GM23248 (cell line): ENCODE data around the gene DUSP5. TPM values are rescaled to one million over a fixed set of nuclear protein-coding genes. Genes with fewer than 3 reads are reported as not detected.
"Not testable (repeated sequence)": the region's sequence is repeated elsewhere in the genome, so short reads cannot be mapped to it uniquely, and the experiment has no call there.

ENCODE experiments used
- DNase-seq: peaks from one replicate; pipeline ENCODE4 v3.0.0-alpha.2; 2015
- H2AFZ ChIP-seq: fragments of 200-600 bp; sonication (generic); 2 replicates; pipeline ENCODE4 v1.6.1; 2016; ENCODE audit warnings: antibody characterized with exemption
- H3F3A ChIP-seq: fragments of 200-600 bp; sonication (generic); 2 replicates; pipeline ENCODE4 v1.6.1; 2016; ENCODE audit warnings: mild to moderate bottlenecking, antibody characterized with exemption, mixed run types; ENCODE audit not compliant: insufficient read depth
- H3K27ac ChIP-seq: fragments of 200-600 bp; sonication (generic); 2 replicates; pipeline ENCODE4 v1.5.1; 2016; ENCODE audit warnings: mild to moderate bottlenecking
- H3K27me3 ChIP-seq: fragments of 200-600 bp; sonication (generic); replicated peaks from 2 replicates; pipeline ENCODE4 v1.6.1; 2016; ENCODE audit warnings: mild to moderate bottlenecking; ENCODE audit not compliant: insufficient read depth
- H3K36me3 ChIP-seq: fragments of 200-600 bp; sonication (generic); 2 replicates; pipeline ENCODE4 v1.6.1; 2016; ENCODE audit warnings: low read depth, mild to moderate bottlenecking
- H3K4me1 ChIP-seq: fragments of 200-600 bp; sonication (generic); 2 replicates; pipeline ENCODE4 v1.6.1; 2016; ENCODE audit warnings: mild to moderate bottlenecking; ENCODE audit not compliant: insufficient read depth
- H3K4me2 ChIP-seq: fragments of 200-600 bp; sonication (generic); one replicate; pipeline ENCODE4 v1.6.1; 2016; ENCODE audit warnings: mild to moderate bottlenecking; ENCODE audit not compliant: unreplicated experiment
- H3K4me3 ChIP-seq: fragments of 200-600 bp; sonication (generic); 2 replicates; pipeline ENCODE4 v1.5.1; 2016; ENCODE audit warnings: mild to moderate bottlenecking
- H3K79me2 ChIP-seq: fragments of 200-600 bp; sonication (generic); 2 replicates; pipeline ENCODE4 v1.6.1; 2016; ENCODE audit warnings: mild to moderate bottlenecking; ENCODE audit not compliant: insufficient read depth
- H3K9ac ChIP-seq: fragments of 200-600 bp; sonication (generic); 2 replicates; pipeline ENCODE4 v1.6.1; 2016; ENCODE audit warnings: mild to moderate bottlenecking
- H3K9me2 ChIP-seq: fragments of 200-600 bp; sonication (generic); 2 replicates; pipeline ENCODE4 v1.6.1; 2016; ENCODE audit warnings: mixed run types, mild to moderate bottlenecking, moderate library complexity; ENCODE audit not compliant: insufficient read depth
- H3K9me3 ChIP-seq: fragments of 200-600 bp; sonication (generic); one replicate; pipeline ENCODE4 v1.6.1; 2017; ENCODE audit warnings: low read depth
- H4K20me1 ChIP-seq: fragments of 200-600 bp; sonication (generic); 2 replicates; pipeline ENCODE4 v1.6.0; 2016; ENCODE audit not compliant: insufficient read depth
- EZH2 ChIP-seq: fragments of 200-600 bp; sonication (generic); IDR thresholded peaks from 2 replicates; pipeline ENCODE4 v1.6.1; 2018; ENCODE audit warnings: antibody characterized with exemption, mild to moderate bottlenecking; ENCODE audit not compliant: insufficient read depth, poor library complexity, severe bottlenecking
- EZH2phosphoT487 ChIP-seq: fragments of 200-600 bp; sonication (generic); IDR thresholded peaks from 2 replicates; pipeline ENCODE4 v1.6.1; 2018; ENCODE audit warnings: antibody characterized with exemption, moderate library complexity, mild to moderate bottlenecking, low read depth; ENCODE audit not compliant: insufficient read depth
- WGBS, 2 experiments: methylation state at CpG; one replicate each; pipeline ENCODE4 v1.1.6; 2015 to 2017; ENCODE audit warnings: low lambda C conversion rate in 2 of 2, low coverage in 1 of 2; ENCODE audit errors: missing lambda C conversion rate in 2 of 2; 5-methylcytosine and 5-hydroxymethylcytosine counted together
- in situ Hi-C: fragments of 300-500 bp; cut with MboI; formaldehyde crosslinking; loops from 2 replicates; pipeline ENCODE4 v1.15.0; 2020
- polyA plus RNA-seq: library from polyadenylated mRNA; unstranded; fragments of >200 nt; fragmentation: Nextera tagmentation; extraction: Ambion mirVana; gene quantifications from 2 replicates; pipeline ENCODE4 v1.2.1, GENCODE V29; 2016
- total RNA-seq: library from RNA; depleted of rRNA; stranded (reverse); fragments of >200 nt; shearing (Covaris generic); gene quantifications from 2 replicates; pipeline ENCODE4 v1.2.3, GENCODE V29; 2014

Gene DUSP5
- total and polyA plus RNA-seq, 2 experiments from 2014 or later, result 5.8 to 17.8 TPM

DNA sequence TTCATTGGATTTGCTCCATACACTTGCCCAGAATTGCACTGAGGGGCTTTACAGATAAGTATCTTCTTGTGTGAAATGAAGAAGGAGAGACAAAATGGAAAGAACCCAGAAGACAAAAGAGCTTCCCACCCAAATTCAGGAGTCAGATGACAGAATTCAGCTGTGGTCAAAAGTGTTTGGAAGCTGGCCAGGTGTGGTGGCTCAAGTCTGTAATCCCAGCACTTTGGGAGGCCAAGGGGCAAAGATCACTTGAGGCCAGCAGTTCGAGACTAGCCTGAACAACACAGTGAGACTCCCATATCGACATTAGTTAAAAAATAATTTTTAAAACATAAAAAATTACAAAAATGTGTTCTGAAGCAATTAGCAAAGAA, 27.1 kb downstream of the DUSP5 start:
- no peaks in the 10 kb centered on the region for H3K9me3 ChIP-seq
- H4K20me1 ChIP-seq, result no peaks in the 10 kb centered on the region
- H3K4me3 ChIP-seq, result no peak overlapping the region
- TF ChIP-seq EZH2phosphoT487, result no peak
- TF ChIP-seq EZH2, result no peak
- in situ Hi-C loops, result no loop called here
- WGBS, 2 experiments, result 92 to 98% methylated on average over 2 of the region's 2 CpGs
- no peak overlapping the region; the same call in 1 of the 2 replicates for H3K27ac ChIP-seq
- peaks cover 65% of the 10 kb centered on the region for H3K4me1 ChIP-seq
- H3K79me2 ChIP-seq, result no peaks in the 10 kb centered on the region
- H3K9me2 ChIP-seq, result no peaks in the 10 kb centered on the region
- H3K9ac ChIP-seq, result no peak overlapping the region
- H2AFZ ChIP-seq, result no peak overlapping the region
- H3K27me3 ChIP-seq, result no peaks in the 10 kb centered on the region
- no peak overlapping the region for H3K4me2 ChIP-seq
- DNase-seq, result no peak
- H3K36me3 ChIP-seq, result no peaks in the 10 kb centered on the region
- H3F3A ChIP-seq, result peaks cover 71% of the 10 kb centered on the region

- Histone ChIP-seq H3K4me3 (no peak overlapping the region; the same call in 1 of the 2 replicates), H3K36me3 (no peaks in the 10 kb centered on the region), H3K4me2 (peak overlapping the region; percentile 65), H3K79me2 (no peaks in the 10 kb centered on the region), H3K27me3 (no peaks in the 10 kb centered on the region), H3K4me1 (peaks cover 67% of the 10 kb centered on the region), H3K9ac (peak overlapping the region; percentile 37), H4K20me1 (no peaks in the 10 kb centered on the region), H2AFZ (0 out of 2 replicates have a peak overlapping the region, but pooled peaks have one; percentile 26), H3K27ac (peak overlapping the region; percentile 85), H3K9me3 (no peaks in the 10 kb centered on the region), H3K9me2 (no peaks in the 10 kb centered on the region), H3F3A (peaks cover 70% of the 10 kb centered on the region)
- 51 to 53% methylated on average over 9 of the region's 9 CpGs for WGBS, 2 experiments
- peak; percentile 91 for DNase-seq
- in situ Hi-C loops, result no loop called here
- TF ChIP-seq EZH2 (no peak), EZH2phosphoT487 (no peak)
These were observed 27.9 kb downstream of the DUSP5 start for GRCh38 chr10:110525349-110526260.

GRCh38 chr10:110527731-110528171, 30.0 kb downstream of the DUSP5 start:
- DNase-seq, result peak; percentile 59
- H3K4me3 ChIP-seq, result no peak overlapping the region
- TF ChIP-seq EZH2 (no peak), EZH2phosphoT487 (no peak)
- H3K4me2 ChIP-seq, result peak overlapping the region; percentile 23
- peaks cover 64% of the 10 kb centered on the region for H3F3A ChIP-seq
- no peaks in the 10 kb centered on the region for H3K79me2 ChIP-seq
- H3K9ac ChIP-seq, result peak overlapping the region; percentile 38
- H3K27me3 ChIP-seq, result no peaks in the 10 kb centered on the region
- in situ Hi-C loops, result no loop called here
- H3K4me1 ChIP-seq, result peaks cover 65% of the 10 kb centered on the region
- H3K36me3 ChIP-seq, result no peaks in the 10 kb centered on the region
- no peaks in the 10 kb centered on the region for H3K9me2 ChIP-seq
- peak overlapping the region; percentile 75 for H3K27ac ChIP-seq
- no peak overlapping the region for H2AFZ ChIP-seq
- 40 to 44% methylated on average over 9 of the region's 9 CpGs for WGBS, 2 experiments
- no peaks in the 10 kb centered on the region for H3K9me3 ChIP-seq
- H4K20me1 ChIP-seq, result no peaks in the 10 kb centered on the region

DNA sequence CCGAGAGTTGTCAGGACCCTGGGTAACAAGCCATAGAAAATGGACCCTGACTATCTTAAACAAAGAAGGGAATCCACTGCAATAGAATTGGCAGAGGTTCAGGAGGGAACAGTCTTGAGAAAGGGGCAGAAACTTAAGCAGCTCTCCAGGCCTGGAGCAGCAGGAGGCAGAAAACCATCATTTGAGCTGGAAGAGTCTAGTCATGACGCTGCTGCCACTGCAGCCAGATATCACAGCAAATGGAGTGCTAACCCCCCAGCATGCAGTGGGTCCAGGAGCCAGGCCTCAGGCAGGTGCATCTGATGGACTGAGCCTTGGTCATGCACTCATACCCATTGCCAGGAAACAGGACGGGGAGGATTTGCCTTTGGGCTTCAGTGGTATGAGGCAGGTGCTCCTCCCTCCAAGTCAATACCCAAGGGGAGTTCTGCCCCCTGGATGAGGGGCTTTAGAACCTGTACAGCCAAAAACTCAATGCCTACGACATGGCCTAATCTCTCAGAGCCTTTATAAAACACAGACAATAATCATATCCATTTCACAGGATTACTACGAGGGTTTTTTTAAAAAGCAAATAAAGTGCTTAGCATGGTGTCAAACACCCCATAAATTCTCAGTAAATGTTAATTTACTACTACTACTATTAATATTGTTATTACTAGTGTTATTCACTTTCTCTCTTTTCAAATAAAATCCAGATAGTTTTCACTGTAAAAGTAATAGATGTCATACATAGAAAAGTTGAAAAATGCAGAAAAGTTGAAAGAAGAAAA, 30.7 kb downstream of the DUSP5 start:
- Histone ChIP-seq H3K4me2 (peak overlapping the region; percentile 13), H3K36me3 (no peaks in the 10 kb centered on the region), H3K9ac (peak overlapping the region; percentile 38), H3K27me3 (no peaks in the 10 kb centered on the region), H3K79me2 (no peaks in the 10 kb centered on the region), H3K4me3 (no peak overlapping the region), H3K4me1 (peaks cover 63% of the 10 kb centered on the region), H2AFZ (no peak overlapping the region), H3K9me3 (no peaks in the 10 kb centered on the region), H4K20me1 (no peaks in the 10 kb centered on the region), H3F3A (peaks cover 62% of the 10 kb centered on the region), H3K27ac (peak overlapping the region; percentile 75), H3K9me2 (no peaks in the 10 kb centered on the region)
- WGBS, 2 experiments, result 78 to 94% methylated on average over 5 of the region's 5 CpGs
- no peak for TF ChIP-seq EZH2
- no peak for TF ChIP-seq EZH2phosphoT487
- in situ Hi-C loops, result no loop called here
- DNase-seq, result peak; percentile 60

DNA sequence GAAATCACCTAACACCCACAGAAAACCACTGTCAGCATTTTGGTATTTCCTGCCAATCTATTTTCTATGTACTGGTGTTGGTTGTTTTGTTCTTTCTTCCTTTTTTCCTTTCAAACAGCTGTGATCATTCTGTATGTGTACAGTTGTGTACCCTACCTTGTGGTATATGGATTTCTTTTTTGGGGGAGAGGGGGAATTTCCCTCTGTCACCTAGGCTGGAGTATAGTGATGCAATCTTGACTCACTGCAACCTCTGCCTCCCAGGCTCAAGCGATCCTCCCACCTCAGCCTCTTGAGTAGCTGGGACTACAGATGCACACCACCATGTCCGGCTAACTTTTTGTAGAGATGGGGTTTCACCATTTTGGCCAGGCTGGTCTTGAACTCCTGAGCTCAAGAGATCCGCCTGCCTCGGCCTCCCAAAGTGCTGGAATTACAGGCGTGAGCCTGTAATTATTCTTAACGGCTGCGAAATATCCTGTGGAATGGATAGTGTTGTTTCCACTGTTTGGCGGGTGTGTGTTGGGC, 31.4 kb downstream of the DUSP5 start:
- H3K9me3 ChIP-seq, H3K9me2 ChIP-seq, H3K79me2 ChIP-seq, H3K4me3 ChIP-seq, H3K36me3 ChIP-seq, H4K20me1 ChIP-seq, H3K27me3 ChIP-seq, H2AFZ ChIP-seq, in situ Hi-C loops: not testable (repeated sequence)
- H3K27ac ChIP-seq, result peak overlapping the region; percentile 75
- H3K4me2 ChIP-seq, result peak overlapping the region; percentile 13
- H3K9ac ChIP-seq, result peak overlapping the region; percentile 37
- 86 to 91% methylated on average over 8 of the region's 8 CpGs for WGBS, 2 experiments
- peaks cover 63% of the 10 kb centered on the region for H3K4me1 ChIP-seq
- peak; percentile 48 for DNase-seq
- peaks cover 61% of the 10 kb centered on the region for H3F3A ChIP-seq
